Keratinocyte (primary cell): Measurements from ENCODE around the gene CCL22. TPM values are rescaled to one million over a fixed set of nuclear protein-coding genes. Genes with fewer than 3 reads are reported as not detected.
"Not testable (repeated sequence)": the region's sequence is repeated elsewhere in the genome, so short reads cannot be mapped to it uniquely, and the experiment has no call there.

Source experiments
- DNase-seq: peaks from one replicate; pipeline ENCODE4 v3.0.0-alpha.2; 2011; ENCODE audit warnings: low read depth, missing footprints, low spot score
- FAIRE-seq: peaks from 2 replicates; lab custom pipeline; 2011; peaks lifted over from hg19 to GRCh38; lab: Jason Lieb, UNC
- H2AFZ ChIP-seq: 2 replicates; pipeline ENCODE4 v1.6.0; 2012; ENCODE audit warnings: low read length, control low read depth, inconsistent platforms; ENCODE audit not compliant: control insufficient read depth
- H3K27ac ChIP-seq: 2 replicates; pipeline ENCODE4 v1.5.1; 2011; ENCODE audit warnings: low read length; ENCODE audit not compliant: control insufficient read depth, insufficient read depth
- H3K27me3 ChIP-seq: 3 replicates; pipeline ENCODE4 v1.6.0; 2011; ENCODE audit warnings: low read length; ENCODE audit not compliant: control insufficient read depth, insufficient read depth; ENCODE audit errors: extremely low read depth
- H3K36me3 ChIP-seq, 2 experiments: 2 replicates in 1 of 2; 3 replicates in 1 of 2; pipeline ENCODE4 v1.5.1; 2011; ENCODE audit warnings: low read length in 2 of 2, mild to moderate bottlenecking in 1 of 2; ENCODE audit not compliant: control insufficient read depth in 2 of 2, insufficient read depth in 2 of 2; ENCODE audit errors: extremely low read depth in 1 of 2
- H3K4me1 ChIP-seq: 3 replicates; pipeline ENCODE4 v1.5.1; 2011; ENCODE audit warnings: low read length; ENCODE audit not compliant: control insufficient read depth, insufficient read depth; ENCODE audit errors: extremely low read depth
- H3K4me2 ChIP-seq: 3 replicates; pipeline ENCODE4 v1.6.0; 2011; ENCODE audit warnings: low read depth, low read length; ENCODE audit not compliant: control insufficient read depth, insufficient read depth; ENCODE audit errors: extremely low read depth
- H3K4me3 ChIP-seq, 3 experiments: fragments of 200-600 bp in 1 of 3; sonication (generic) in 1 of 3; 2 replicates in 2 of 3; 3 replicates in 1 of 3; pipeline ENCODE4 v1.5.1; 2011 to 2016; ENCODE audit warnings: low read length in 3 of 3, mild to moderate bottlenecking in 3 of 3, control low read depth in 2 of 3, inconsistent platforms in 1 of 3, low read depth in 1 of 3, mixed read lengths in 1 of 3, mixed run types in 1 of 3, moderate library complexity in 1 of 3; ENCODE audit not compliant: control insufficient read depth in 2 of 3, insufficient read depth in 2 of 3; ENCODE audit errors: extremely low read depth in 1 of 3
- H3K79me2 ChIP-seq: 2 replicates; pipeline ENCODE4 v1.6.0; 2012; ENCODE audit warnings: low read length; ENCODE audit not compliant: control insufficient read depth, insufficient read depth
- H3K9ac ChIP-seq: 3 replicates; pipeline ENCODE4 v1.6.0; 2011; ENCODE audit warnings: low read length; ENCODE audit not compliant: control insufficient read depth, insufficient read depth; ENCODE audit errors: extremely low read depth
- H3K9me1 ChIP-seq: 3 replicates; pipeline ENCODE4 v1.6.0; 2011; ENCODE audit warnings: low read length; ENCODE audit not compliant: control insufficient read depth, insufficient read depth; ENCODE audit errors: extremely low read depth
- H3K9me3 ChIP-seq: 2 replicates; pipeline ENCODE4 v1.5.1; 2012; ENCODE audit warnings: low read depth, low read length; ENCODE audit not compliant: control insufficient read depth
- H4K20me1 ChIP-seq: 3 replicates; pipeline ENCODE4 v1.6.0; 2011; ENCODE audit warnings: low read length; ENCODE audit not compliant: control insufficient read depth, insufficient read depth; ENCODE audit errors: extremely low read depth
- CTCF ChIP-seq, 3 experiments: IDR thresholded peaks in 1 of 3; conservative IDR thresholded peaks in 1 of 3; optimal IDR thresholded peaks in 1 of 3; 2 replicates in 2 of 3; 3 replicates in 1 of 3; pipeline versions ENCODE3 to v1.5.1; 2011; ENCODE audit warnings: low read length in 3 of 3, mild to moderate bottlenecking in 3 of 3, moderate library complexity in 2 of 3, control low read depth in 1 of 3, inconsistent platforms in 1 of 3; ENCODE audit not compliant: insufficient read depth in 2 of 3; ENCODE audit errors: extremely low read depth in 1 of 3
- EZH2 ChIP-seq: IDR thresholded peaks from one replicate; pipeline ENCODE4 v1.6.1; 2012; ENCODE audit warnings: inconsistent platforms, mild to moderate bottlenecking, low read length, moderate library complexity
- dilution Hi-C: fragments of 300-500 bp; cut with MboI; formaldehyde crosslinking; loops from one replicate; pipeline ENCODE4 v1.7.0; 2020; ENCODE audit warnings: low sequenced_read_pairs; ENCODE audit not compliant: extremely low pct_ligation_motif_present
- polyA plus RNA-seq, 5 experiments: library from polyadenylated mRNA; depleted of rRNA in 3 of 5; stranded (reverse) in 3 of 5; stranded (forward) in 1 of 5; unstranded in 1 of 5; fragments of >200 nt; gene quantifications; 1 replicate in 1 of 5; 2 replicates in 3 of 5; 3 replicates in 1 of 5; pipeline versions ENCODE4 v1.2.1 to v1.2.3, GENCODE V29; 2011 to 2012; ENCODE audit warnings: missing spikeins in 2 of 5, low read depth in 1 of 5, low replicate concordance in 1 of 5

CCL22 gene
- polyA plus RNA-seq, 1 donor (not counting 4 experiments of a cell fraction or from before 2014, with no cell fraction given) = not detected

- Histone ChIP-seq H3K4me2 (no peak overlapping the region), H3K9ac (no peak overlapping the region), H2AFZ (no peak overlapping the region), H3K9me1 (no peaks in the 10 kb centered on the region), H4K20me1 (no peaks in the 10 kb centered on the region), H3K27ac (no peak overlapping the region), H3K79me2 (no peaks in the 10 kb centered on the region), H3K36me3 (no peaks in the 10 kb centered on the region), H3K4me1 (peaks cover 27% of the 10 kb centered on the region), H3K9me3 (no peaks in the 10 kb centered on the region), H3K27me3 (no peaks in the 10 kb centered on the region), H3K4me3 (no peak overlapping the region)
- DNase-seq = no peak
- dilution Hi-C loops = loop anchor here (10.0 kb wide), 1 partner anchor 72 kb away; no protein-coding TSS in a partner anchor
- FAIRE-seq = no peak
- no peak for TF ChIP-seq CTCF (optimal IDR thresholded peaks at IDR 0.05 in 1 of 3, IDR thresholded peaks at IDR 0.05 in 1 of 3, conservative IDR thresholded peaks at IDR 0.05 in 1 of 3; ENCODE audit: extremely low read depth in 1 of 3, insufficient read depth in 2 of 3, low read length in 3 of 3)
- TF ChIP-seq EZH2 = no peak
These were observed 15.4 kb upstream of the CCL22 start for GRCh38 chr16:57343221-57343620.

- not testable (repeated sequence) for H3K9ac ChIP-seq, H3K27me3 ChIP-seq, H3K4me2 ChIP-seq, H3K36me3 ChIP-seq, FAIRE-seq, H3K79me2 ChIP-seq, H4K20me1 ChIP-seq, DNase-seq, H2AFZ ChIP-seq, H3K9me3 ChIP-seq, H3K9me1 ChIP-seq, H3K4me3 ChIP-seq, H3K27ac ChIP-seq
- dilution Hi-C loops = loop anchor here (10.0 kb wide), 1 partner anchor 71 kb away; no protein-coding TSS in a partner anchor
- H3K4me1 ChIP-seq = peaks cover 27% of the 10 kb centered on the region
These were observed 14.5 kb upstream of the CCL22 start for GRCh38 chr16:57344094-57344493.

GRCh38 chr16:57345021-57345420 is 13.6 kb upstream of the CCL22 start:
- Histone ChIP-seq H3K4me2 (no peak overlapping the region), H3K4me3 (no peak overlapping the region), H4K20me1 (no peaks in the 10 kb centered on the region), H3K9me1 (no peaks in the 10 kb centered on the region), H3K9me3 (no peaks in the 10 kb centered on the region), H3K27me3 (peaks cover 5% of the 10 kb centered on the region), H3K9ac (no peak overlapping the region), H3K36me3 (no peaks in the 10 kb centered on the region), H2AFZ (no peak overlapping the region), H3K27ac (no peak overlapping the region), H3K79me2 (no peaks in the 10 kb centered on the region), H3K4me1 (peaks cover 21% of the 10 kb centered on the region)
- FAIRE-seq (no peak), DNase-seq (no peak)
- dilution Hi-C loops = loop anchor here (10.0 kb wide), 1 partner anchor 70 kb away; no protein-coding TSS in a partner anchor
- TF ChIP-seq EZH2 = no peak
- TF ChIP-seq CTCF (optimal IDR thresholded peaks at IDR 0.05 in 1 of 3, IDR thresholded peaks at IDR 0.05 in 1 of 3, conservative IDR thresholded peaks at IDR 0.05 in 1 of 3; ENCODE audit: extremely low read depth in 1 of 3, insufficient read depth in 2 of 3, low read length in 3 of 3) = no peak
